WTC11 (cell line): ENCODE results near the gene ZNF223.

ENCODE experiments used
- ESRRA ChIP-seq: sonication (generic); formaldehyde crosslinking; IDR thresholded peaks from 2 replicates; pipeline ENCODE4 v1.8.1; 2022; ENCODE audit warnings: mild to moderate bottlenecking, missing genetic modification reagents, borderline replicate concordance
- ZNF671 ChIP-seq: fragments of 250-450 bp; sonication (Bioruptor Pico); IDR thresholded peaks from 2 replicates; pipeline ENCODE4 v1.8.0; 2021; ENCODE audit warnings: mild to moderate bottlenecking
- TF ChIP-seq, protein P1 (sequence below): sonication (generic); formaldehyde crosslinking; IDR thresholded peaks from 2 replicates; pipeline ENCODE4 v1.8.0; 2022; ENCODE audit warnings: mild to moderate bottlenecking, missing genetic modification reagents
- TF ChIP-seq, protein P2 (sequence below): fragments of 200-600 bp; IDR thresholded peaks from 2 replicates; pipeline ENCODE4 v1.8.0; 2022; ENCODE audit warnings: antibody characterized with exemption
- TF ChIP-seq, protein P3 (sequence below): sonication (generic); formaldehyde crosslinking; conservative IDR thresholded peaks from 2 replicates; pipeline ENCODE4 v1.8.1; 2022; ENCODE audit warnings: mild to moderate bottlenecking, missing genetic modification reagents
- TF ChIP-seq, protein P4 (sequence below): fragments of 250-450 bp; sonication (Bioruptor Pico); IDR thresholded peaks from 2 replicates; pipeline ENCODE4 v2.1.2; 2022; ENCODE audit warnings: mild to moderate bottlenecking, moderate library complexity
- TF ChIP-seq, protein P5 (sequence below): sonication (generic); formaldehyde crosslinking; IDR thresholded peaks from 2 replicates; pipeline ENCODE4 v1.8.1; 2022; ENCODE audit warnings: mild to moderate bottlenecking, moderate library complexity, missing genetic modification reagents
- TF ChIP-seq, protein P6 (sequence below): sonication (generic); formaldehyde crosslinking; IDR thresholded peaks from 2 replicates; pipeline ENCODE4 v1.8.0; 2023; ENCODE audit warnings: missing genetic modification reagents, mild to moderate bottlenecking, borderline replicate concordance

DNA sequence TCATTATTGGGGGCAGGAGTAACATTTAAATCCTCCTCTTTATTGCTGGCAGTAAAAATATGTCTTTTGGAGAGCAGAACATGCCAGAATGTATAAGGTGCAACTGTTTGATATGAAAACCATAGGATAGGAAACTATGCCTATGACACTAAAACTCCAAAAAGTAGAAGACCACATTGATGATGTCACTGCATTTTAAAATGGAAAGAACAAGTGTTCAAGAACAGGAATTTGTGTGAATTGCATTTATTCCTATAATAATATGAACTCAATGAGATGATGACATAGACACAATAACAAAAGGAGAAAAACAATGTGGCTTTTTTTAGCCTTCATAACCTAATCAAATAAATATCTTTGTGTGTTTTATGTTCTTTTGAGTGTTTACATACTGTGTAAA lies 57.6 kb downstream of the ZNF223 start:
- TF ChIP-seq, protein P1, sequence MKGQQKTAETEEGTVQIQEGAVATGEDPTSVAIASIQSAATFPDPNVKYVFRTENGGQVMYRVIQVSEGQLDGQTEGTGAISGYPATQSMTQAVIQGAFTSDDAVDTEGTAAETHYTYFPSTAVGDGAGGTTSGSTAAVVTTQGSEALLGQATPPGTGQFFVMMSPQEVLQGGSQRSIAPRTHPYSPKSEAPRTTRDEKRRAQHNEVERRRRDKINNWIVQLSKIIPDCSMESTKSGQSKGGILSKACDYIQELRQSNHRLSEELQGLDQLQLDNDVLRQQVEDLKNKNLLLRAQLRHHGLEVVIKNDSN (CRISPR knock-in tag): no peak
- TF ChIP-seq, protein P2, sequence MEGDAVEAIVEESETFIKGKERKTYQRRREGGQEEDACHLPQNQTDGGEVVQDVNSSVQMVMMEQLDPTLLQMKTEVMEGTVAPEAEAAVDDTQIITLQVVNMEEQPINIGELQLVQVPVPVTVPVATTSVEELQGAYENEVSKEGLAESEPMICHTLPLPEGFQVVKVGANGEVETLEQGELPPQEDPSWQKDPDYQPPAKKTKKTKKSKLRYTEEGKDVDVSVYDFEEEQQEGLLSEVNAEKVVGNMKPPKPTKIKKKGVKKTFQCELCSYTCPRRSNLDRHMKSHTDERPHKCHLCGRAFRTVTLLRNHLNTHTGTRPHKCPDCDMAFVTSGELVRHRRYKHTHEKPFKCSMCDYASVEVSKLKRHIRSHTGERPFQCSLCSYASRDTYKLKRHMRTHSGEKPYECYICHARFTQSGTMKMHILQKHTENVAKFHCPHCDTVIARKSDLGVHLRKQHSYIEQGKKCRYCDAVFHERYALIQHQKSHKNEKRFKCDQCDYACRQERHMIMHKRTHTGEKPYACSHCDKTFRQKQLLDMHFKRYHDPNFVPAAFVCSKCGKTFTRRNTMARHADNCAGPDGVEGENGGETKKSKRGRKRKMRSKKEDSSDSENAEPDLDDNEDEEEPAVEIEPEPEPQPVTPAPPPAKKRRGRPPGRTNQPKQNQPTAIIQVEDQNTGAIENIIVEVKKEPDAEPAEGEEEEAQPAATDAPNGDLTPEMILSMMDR: no peak
- TF ChIP-seq, protein P3, sequence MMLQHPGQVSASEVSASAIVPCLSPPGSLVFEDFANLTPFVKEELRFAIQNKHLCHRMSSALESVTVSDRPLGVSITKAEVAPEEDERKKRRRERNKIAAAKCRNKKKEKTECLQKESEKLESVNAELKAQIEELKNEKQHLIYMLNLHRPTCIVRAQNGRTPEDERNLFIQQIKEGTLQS (CRISPR knock-in tag): no peak
- TF ChIP-seq, protein P4, sequence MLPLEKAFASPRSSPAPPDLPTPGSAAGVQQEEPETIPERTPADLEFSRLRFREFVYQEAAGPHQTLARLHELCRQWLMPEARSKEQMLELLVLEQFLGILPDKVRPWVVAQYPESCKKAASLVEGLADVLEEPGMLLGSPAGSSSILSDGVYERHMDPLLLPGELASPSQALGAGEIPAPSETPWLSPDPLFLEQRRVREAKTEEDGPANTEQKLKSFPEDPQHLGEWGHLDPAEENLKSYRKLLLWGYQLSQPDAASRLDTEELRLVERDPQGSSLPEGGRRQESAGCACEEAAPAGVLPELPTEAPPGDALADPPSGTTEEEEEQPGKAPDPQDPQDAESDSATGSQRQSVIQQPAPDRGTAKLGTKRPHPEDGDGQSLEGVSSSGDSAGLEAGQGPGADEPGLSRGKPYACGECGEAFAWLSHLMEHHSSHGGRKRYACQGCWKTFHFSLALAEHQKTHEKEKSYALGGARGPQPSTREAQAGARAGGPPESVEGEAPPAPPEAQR (CRISPR knock-in tag): no peak
- TF ChIP-seq, protein P5, sequence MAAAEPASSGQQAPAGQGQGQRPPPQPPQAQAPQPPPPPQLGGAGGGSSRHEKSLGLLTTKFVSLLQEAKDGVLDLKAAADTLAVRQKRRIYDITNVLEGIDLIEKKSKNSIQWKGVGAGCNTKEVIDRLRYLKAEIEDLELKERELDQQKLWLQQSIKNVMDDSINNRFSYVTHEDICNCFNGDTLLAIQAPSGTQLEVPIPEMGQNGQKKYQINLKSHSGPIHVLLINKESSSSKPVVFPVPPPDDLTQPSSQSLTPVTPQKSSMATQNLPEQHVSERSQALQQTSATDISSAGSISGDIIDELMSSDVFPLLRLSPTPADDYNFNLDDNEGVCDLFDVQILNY: no peak
- TF ChIP-seq ESRRA (CRISPR knock-in tag): no peak
- TF ChIP-seq, protein P6, sequence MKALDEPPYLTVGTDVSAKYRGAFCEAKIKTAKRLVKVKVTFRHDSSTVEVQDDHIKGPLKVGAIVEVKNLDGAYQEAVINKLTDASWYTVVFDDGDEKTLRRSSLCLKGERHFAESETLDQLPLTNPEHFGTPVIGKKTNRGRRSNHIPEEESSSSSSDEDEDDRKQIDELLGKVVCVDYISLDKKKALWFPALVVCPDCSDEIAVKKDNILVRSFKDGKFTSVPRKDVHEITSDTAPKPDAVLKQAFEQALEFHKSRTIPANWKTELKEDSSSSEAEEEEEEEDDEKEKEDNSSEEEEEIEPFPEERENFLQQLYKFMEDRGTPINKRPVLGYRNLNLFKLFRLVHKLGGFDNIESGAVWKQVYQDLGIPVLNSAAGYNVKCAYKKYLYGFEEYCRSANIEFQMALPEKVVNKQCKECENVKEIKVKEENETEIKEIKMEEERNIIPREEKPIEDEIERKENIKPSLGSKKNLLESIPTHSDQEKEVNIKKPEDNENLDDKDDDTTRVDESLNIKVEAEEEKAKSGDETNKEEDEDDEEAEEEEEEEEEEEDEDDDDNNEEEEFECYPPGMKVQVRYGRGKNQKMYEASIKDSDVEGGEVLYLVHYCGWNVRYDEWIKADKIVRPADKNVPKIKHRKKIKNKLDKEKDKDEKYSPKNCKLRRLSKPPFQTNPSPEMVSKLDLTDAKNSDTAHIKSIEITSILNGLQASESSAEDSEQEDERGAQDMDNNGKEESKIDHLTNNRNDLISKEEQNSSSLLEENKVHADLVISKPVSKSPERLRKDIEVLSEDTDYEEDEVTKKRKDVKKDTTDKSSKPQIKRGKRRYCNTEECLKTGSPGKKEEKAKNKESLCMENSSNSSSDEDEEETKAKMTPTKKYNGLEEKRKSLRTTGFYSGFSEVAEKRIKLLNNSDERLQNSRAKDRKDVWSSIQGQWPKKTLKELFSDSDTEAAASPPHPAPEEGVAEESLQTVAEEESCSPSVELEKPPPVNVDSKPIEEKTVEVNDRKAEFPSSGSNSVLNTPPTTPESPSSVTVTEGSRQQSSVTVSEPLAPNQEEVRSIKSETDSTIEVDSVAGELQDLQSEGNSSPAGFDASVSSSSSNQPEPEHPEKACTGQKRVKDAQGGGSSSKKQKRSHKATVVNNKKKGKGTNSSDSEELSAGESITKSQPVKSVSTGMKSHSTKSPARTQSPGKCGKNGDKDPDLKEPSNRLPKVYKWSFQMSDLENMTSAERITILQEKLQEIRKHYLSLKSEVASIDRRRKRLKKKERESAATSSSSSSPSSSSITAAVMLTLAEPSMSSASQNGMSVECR: no peak
- TF ChIP-seq ZNF671: no peak
